Non-pigmented ciliary epithelial cell (primary cell): ENCODE data around the gene CHST11.

Source experiments
- DNase-seq: peaks from one replicate; pipeline ENCODE4 v3.0.0-alpha.2; 2010; ENCODE audit warnings: low read depth

The CHST11 gene

GRCh38 chr12:104585448-104586055 is 128.8 kb downstream of the CHST11 start:
- DNase-seq: no peak

- no peak for DNase-seq
These were observed 129.7 kb downstream of the CHST11 start for GRCh38 chr12:104586351-104586919.

- peak; percentile 60 for DNase-seq
These were observed 131.5 kb downstream of the CHST11 start for GRCh38 chr12:104588047-104588920.

GRCh38 chr12:104588921-104589590 is 132.3 kb downstream of the CHST11 start:
- DNase-seq: no peak

DNA sequence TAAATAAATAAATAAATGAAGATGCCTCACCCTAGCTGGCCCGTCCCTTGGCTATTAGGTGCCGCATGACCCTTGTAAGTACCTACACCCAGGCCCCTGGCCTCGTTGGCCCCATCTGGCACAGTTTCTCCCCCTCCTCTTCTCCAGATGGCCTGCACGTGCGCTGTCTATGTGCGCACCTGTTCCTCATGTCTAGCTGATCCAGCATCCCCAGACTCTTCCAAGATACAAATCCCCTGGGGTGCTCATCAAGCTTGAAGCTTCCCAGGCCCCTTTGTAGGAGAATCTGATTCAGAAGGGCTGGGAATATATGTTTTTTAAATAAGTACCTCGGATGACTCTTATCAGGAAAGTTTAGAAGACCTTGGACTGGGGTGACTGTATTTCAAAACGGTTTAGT is 133.3 kb downstream of the CHST11 start:
- no peak for DNase-seq

DNA sequence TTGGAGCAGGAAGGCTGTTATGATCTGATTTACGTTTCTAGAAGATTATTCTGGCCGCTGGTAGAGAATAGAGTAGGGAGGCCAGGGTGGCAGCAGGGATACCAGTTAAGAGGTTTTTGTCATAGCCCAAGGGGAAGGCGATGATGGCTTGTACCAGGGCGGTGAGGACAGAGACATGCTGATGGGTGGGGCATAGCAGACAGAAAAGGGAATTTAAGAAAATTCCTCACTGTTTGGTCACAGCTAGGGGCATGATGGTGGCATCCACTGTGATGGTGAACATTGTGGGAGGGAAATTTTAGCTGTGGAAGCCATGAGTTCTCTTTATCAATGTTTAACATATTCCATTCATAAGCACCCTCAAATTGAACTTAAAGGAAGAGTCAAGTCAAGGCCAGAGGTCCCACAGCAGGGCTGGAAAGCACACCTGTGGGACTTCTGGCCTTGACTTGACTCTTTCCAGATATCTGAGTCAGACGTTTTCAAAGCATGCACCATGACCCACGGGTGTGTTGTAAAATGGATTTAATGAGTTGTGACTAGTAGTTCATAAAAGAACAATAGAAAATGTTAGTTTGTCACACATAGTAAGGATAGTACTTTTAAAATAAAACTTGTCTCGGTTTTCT is 134.6 kb downstream of the CHST11 start:
- DNase-seq: no peak

- DNase-seq: no peak
These were observed 136.7 kb downstream of the CHST11 start for GRCh38 chr12:104593482-104593881.

DNA sequence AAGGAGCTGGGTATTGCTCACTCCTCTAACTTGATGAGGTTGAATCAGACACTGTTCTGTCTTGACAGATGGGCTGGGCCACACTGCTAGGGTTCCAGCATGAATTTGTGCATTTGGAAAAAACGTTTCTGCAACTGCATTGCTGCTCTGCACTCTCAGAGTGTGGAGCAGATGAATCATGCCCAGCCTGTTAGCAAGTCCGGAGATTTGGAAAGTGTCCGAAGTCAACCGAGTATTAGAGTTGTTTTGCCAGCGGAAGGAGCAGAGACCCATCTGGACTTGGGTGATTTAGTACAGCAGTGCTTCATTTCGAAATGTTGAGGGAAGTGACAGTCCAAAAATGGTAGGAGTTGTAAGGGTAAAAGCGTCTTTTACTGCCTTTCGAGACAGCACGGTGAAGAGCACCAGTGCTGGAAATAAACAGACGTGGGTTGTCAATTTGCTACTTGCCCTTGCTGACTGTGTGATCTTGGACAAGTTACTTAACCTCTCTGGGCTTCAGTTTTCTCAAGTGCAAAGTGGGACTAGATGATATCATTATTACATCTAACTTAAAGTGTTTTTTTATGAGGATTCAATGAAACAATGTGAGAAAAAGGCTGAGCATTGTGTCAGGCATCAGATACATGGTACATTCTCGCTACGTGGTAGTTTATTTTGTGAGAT is 139.5 kb downstream of the CHST11 start:
- peak; percentile 68 for DNase-seq

DNA sequence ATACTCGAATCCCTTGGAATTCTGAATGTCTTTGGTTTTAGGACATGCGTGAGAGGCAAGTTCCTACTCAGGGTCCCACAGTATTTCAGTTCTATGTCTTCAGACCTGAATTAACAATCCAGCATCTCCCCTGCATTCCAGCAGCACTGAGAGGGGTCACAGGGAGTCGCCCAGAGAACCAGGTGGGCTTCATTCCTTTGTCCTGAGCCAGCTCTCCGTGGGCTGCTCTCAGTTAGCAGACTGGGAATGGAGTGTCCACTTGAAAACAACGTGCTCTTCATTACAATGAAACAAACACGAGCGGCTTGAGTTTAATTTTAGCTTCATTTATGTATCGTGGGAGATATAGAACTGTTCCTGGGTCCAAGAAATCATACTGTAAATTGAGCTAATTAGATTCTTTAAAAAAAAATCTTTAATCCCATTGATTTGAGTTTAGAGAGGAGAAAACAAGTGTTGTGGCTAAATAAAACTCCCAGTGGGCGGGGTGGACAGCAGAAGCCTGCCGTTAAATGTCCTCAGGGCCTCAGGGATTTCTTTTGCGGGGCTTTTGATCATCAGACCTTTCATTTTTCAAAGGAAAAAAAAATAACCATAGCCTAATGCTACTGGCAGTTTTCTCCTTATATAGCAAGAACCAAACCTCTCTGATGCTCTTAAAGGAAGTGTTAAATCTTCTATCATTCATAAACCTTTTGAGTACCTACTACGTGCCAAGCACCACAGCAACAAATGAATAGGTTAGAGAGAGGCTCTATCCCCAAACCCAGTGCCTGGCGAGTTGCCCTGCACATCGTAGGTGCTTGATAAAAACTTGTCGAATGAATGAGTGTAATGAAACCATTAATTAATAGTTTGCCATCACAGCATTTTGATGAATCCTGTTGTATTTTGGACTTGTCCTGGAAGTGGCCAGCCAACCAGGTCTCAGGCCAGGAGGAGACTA is 140.4 kb downstream of the CHST11 start:
- no peak for DNase-seq

DNA sequence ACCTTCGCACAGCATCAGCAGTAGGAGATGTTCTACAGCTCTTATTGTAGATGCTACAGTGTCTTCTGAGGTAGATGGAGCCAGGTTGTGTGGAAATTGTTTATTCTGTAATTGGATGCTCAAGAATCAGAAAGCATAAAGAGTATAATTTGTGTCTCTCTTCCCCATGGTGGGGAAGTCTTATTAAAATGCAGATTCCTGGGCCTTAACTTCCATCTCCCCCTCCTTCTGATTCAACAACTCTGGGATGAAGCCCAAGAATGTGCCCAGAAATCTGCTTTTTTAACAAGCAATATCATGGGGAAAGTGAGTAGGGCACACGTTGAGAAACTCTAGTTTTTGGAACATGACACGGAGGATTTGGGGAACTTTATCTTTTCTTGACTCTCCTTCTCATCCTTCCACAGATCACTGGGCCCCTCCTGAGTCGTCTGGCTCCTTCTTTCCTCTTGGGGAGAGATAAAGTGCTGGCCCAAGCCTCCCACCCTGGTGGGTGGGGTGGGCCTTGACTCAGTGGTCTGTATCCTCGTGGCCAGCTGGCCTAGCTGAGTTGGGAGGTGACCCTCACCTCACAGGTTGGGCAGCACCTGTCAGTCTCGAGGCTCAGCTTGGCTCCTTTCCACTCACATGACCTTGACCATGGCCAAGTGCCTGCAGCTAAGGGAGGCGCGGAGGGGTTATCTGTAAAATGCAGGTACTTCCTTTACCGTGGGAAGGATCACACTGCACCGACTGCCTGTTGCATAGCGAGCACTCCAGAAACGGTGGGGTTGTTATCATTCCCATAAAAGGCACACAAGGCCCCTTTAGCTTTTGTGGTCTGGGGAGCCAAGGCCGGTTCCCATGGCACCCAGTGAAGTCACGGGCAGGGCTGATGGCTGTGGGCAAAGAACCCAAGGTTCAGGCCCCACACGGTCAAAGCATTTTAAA is 141.9 kb downstream of the CHST11 start:
- DNase-seq: no peak

GRCh38 chr12:104599272-104600035 is 142.7 kb downstream of the CHST11 start:
- no peak for DNase-seq

DNA sequence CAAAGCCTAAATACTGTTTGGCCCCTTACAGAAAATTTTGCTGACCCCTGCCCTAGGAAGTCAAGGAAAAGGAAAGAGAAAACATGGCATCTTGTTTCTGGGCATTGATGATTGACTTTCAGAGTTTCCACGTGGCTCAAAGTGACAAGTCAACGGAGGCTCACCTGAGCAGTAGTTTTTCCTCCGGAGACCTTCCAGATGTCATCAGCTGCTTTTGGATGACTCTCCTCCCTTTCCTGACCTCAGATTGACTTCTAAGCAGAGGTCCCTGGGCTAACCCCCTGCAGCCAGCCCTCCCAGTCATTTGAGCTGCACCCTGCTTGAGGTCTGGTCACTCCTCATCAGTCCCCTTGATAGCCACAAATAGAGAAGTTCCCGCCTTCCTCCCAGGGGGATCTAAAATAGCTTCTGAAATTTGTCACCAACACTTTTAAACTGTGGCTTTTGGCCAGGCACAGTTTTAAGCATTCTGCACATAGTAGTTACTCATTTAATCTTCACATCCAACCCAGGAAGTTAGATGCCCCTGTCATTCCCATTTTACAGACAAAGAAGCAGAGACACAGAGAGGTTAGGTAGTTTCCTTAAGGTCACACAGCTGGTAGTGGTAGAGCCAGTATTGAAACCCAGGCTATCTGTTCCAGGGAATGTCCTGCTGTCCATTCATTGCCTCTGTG is 143.4 kb downstream of the CHST11 start:
- no peak for DNase-seq

DNA sequence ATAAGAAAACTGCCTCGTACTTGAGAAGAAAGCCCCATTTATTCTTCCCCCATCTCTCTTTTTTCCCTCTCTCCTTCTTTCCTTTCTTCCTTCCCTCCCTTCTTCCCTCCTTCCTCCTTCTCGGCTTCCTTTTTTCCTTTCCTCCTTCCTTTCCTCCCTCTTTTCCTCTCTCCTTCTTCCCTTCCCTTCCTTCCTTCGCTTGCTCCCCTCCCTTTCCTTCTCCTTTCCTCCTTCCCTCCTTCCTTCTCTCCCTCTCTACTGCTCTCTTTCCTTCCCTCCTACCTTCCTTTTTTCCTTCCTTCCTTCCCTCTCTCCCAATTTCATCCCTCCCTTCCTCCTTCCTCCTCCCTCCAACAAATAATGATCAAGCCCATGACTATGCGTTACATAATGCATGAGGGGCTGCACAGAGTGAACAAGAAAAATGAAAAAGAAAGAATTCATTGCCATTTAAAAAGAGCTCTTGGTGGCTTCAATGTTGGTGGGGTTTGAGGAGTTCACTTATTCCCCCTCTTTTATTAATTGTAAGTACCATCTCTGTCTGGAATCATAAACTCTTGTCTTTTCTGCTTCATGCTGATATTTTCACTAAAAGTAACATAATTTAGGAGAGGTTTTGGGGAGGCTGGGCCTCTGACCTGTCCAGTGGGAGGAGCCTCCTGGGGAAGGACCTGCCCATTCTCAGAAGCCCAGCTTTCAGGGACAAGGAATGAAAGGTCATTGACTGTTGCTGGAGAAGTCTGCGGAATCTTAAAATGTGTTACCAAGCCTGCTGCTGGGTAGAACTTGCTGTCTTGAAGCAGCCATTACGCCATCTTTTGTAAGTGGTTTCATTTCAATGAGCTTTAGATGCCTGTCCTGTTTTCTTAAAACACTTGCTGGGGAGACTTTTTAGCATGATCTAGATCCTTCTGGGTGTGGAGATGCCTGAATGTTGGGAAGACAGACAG is 144.3 kb downstream of the CHST11 start:
- DNase-seq: no peak

- no peak for DNase-seq
These were observed 145.7 kb downstream of the CHST11 start for GRCh38 chr12:104602406-104602805.

- DNase-seq: no peak
These were observed 146.1 kb downstream of the CHST11 start for GRCh38 chr12:104602896-104603295.

DNA sequence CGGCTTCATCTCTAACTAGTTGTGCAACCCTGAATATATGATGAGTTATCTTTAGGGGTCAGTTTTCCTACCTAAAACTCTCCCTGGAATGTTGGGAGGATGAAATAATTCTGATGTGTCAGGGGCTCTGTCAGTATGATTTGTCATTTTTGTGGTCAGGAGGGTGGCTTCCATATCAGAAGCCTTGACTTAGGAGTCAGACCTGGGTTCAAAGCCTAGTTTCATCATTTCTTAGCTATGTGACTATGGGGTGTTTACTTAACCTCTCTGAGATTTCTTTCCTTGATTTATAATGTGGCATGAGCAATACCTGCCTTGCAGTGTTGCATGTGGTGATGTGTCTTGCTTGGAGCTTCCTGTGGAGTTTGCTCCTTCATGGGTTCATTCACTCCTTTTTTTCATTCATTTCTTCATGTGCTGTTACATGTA is 146.8 kb downstream of the CHST11 start:
- peak; percentile 38 for DNase-seq
